Measurements from ENCODE around the gene JAKMIP3. TPM values are rescaled to one million over a fixed set of nuclear protein-coding genes. Genes with fewer than 3 reads are reported as not detected.

The JAKMIP3 gene
- total and polyA plus RNA-seq, 2 experiments from 2014 or later, result 0.26 to 0.42 TPM

DNA sequence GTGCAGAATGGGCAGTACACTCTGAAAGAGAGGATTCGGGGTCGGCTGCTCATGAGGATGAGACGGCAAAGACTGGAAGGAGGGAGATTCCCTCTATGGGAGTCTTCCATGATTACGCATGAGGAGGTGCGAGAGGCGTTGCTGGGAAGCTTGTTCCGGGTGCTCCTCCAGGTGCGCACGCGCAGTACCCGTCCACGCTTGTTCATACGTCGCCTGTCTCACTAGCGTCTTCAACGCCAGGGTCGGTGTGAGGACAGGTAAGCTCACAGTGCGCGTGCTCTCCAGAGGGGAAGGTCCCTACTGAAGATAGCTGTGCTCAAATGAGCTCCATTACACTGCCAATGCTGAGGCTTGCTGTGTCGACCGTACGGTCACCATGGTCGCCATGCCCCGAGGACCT, 44.7 kb upstream of the JAKMIP3 start:
- no peaks in the 10 kb centered on the region for H3K4me1 ChIP-seq (ENCODE audit: low read depth)
- H3K27ac ChIP-seq, result no peak overlapping the region
- H3K27me3 ChIP-seq, result peaks cover 20% of the 10 kb centered on the region
- H3K4me3 ChIP-seq, result no peak overlapping the region
- no peaks in the 10 kb centered on the region for H3K36me3 ChIP-seq
- no peak for TF ChIP-seq CTCF (IDR thresholded peaks at IDR 0.05; ENCODE audit: low read depth, low read length)
- H3K9me3 ChIP-seq (ENCODE audit: low read depth), result no peaks in the 10 kb centered on the region
- no peak for DNase-seq (ENCODE audit: low read depth in 1 of 2, low spot score in 1 of 2)

- Histone ChIP-seq H3K27me3 (peaks cover 20% of the 10 kb centered on the region), H3K4me3 (no peak overlapping the region), H3K27ac (no peak overlapping the region)
Observed at GRCh38 chr10:132021504-132022143, 44.1 kb upstream of the JAKMIP3 start.

DNA sequence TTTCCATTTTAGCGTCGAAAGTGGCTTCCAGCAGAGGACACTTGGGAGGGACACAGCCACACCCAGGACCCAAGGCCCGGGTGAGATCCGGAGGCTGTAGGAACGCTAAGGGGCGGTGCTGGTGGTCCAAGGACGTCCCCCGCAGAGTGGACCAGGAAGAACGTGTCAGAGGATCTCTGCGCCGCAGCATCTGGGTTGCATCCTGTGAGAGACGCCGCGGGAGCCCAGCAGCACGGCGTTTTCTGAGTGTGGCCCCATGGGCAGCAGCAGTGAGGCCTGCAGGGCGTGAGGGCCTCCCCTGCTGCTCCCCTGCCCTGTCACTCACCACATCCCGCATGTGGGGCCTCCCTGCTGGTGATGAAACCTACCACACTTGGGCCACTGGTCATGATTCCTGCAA, 43.5 kb upstream of the JAKMIP3 start:
- peaks cover 20% of the 10 kb centered on the region for H3K27me3 ChIP-seq
- DNase-seq (ENCODE audit: low read depth in 1 of 2, low spot score in 1 of 2), result no peak
- no peaks in the 10 kb centered on the region for H3K36me3 ChIP-seq
- no peaks in the 10 kb centered on the region for H3K4me1 ChIP-seq (ENCODE audit: low read depth)
- no peaks in the 10 kb centered on the region for H3K9me3 ChIP-seq (ENCODE audit: low read depth)
- H3K4me3 ChIP-seq, result no peak overlapping the region
- TF ChIP-seq CTCF (IDR thresholded peaks at IDR 0.05; ENCODE audit: low read depth, low read length), result no peak
- no peak overlapping the region for H3K27ac ChIP-seq

More at GRCh38 chr10:132021504-132022143, 44.1 kb upstream of the JAKMIP3 start:
- no peak for DNase-seq (ENCODE audit: low read depth in 1 of 2, low spot score in 1 of 2)
- Histone ChIP-seq H3K36me3 (no peaks in the 10 kb centered on the region), H3K4me1 (ENCODE audit: low read depth) (no peaks in the 10 kb centered on the region), H3K9me3 (ENCODE audit: low read depth) (no peaks in the 10 kb centered on the region)
- TF ChIP-seq CTCF (IDR thresholded peaks at IDR 0.05; ENCODE audit: low read depth, low read length), result no peak

DNA sequence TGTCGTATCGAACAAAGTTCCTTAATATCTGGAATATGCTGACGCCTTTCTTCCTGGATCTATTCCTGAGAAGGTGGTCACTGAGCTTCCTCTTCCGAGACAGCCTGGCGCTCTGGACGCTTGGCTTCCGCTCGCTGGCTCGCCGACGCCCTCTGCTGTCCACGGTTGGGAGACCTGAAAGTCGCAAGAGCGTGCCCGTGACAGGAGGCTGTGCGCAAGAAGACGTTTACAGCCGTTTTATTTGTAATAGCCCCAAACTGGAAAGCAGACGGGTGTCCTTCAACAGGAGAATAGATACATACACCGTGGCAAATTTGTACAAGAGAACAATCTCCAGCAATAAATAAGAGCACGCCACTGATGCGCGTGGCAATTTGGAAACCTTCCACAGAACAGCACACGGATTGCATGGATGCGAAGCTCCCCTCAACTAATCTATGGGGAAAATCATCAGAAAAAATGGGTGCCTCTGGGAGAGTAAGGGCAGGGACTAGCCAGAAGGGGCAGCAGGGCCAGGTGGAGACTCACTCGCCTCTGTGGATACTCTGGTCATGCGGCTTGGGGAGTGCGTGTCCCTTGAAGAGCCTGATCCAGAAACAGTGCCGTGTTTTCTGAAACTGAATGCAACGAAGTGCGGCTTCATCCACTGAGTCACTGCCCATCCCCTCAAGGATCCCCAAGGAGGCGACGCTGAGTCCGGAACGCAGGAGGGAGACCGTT, 42.5 kb upstream of the JAKMIP3 start:
- peak; percentile 95 for TF ChIP-seq CTCF (IDR thresholded peaks at IDR 0.05; ENCODE audit: low read depth, low read length)
- Histone ChIP-seq H3K36me3 (no peaks in the 10 kb centered on the region), H3K4me3 (no peak overlapping the region), H3K9me3 (ENCODE audit: low read depth) (no peaks in the 10 kb centered on the region), H3K4me1 (ENCODE audit: low read depth) (no peaks in the 10 kb centered on the region), H3K27me3 (peaks cover 20% of the 10 kb centered on the region), H3K27ac (no peak overlapping the region)
- peak; percentile 84 to 85 for DNase-seq (ENCODE audit: low read depth in 1 of 2, low spot score in 1 of 2)

DNA sequence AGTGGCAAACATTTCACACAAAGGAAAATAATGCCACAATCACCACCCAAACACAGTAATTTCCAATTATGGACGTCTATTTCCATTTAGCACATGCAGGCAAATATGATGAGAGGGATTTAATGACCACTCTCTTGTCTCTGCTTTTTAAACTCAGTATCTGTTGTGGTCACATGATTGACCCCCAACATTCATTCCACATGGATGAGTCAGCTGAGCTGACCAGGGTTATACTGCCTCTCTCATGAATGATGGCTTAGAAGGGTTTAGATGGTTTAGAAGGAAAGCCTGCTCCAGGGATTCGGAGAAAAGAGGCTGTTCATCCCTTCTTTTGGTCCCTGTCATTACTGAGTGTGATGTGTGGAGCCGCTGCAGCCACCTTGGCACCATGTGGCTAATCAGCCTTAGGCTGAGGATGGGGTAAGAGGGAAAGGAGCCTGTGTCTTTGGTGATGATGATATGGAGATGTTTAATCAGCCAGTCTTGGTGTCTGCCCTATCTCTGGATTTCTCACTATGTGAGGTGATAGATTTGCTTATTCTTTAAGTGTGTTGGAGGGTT, 38.2 kb upstream of the JAKMIP3 start:
- TF ChIP-seq CTCF (IDR thresholded peaks at IDR 0.05; ENCODE audit: low read depth, low read length), result no peak
- Histone ChIP-seq H3K27ac (no peak overlapping the region), H3K4me1 (ENCODE audit: low read depth) (no peaks in the 10 kb centered on the region), H3K4me3 (no peak overlapping the region), H3K36me3 (no peaks in the 10 kb centered on the region), H3K27me3 (peaks cover 35% of the 10 kb centered on the region), H3K9me3 (ENCODE audit: low read depth) (no peaks in the 10 kb centered on the region)
- DNase-seq (ENCODE audit: low read depth in 1 of 2, low spot score in 1 of 2), result peak in 1 of 2 donors; percentile 49
